Trophoblast cell (in vitro differentiated cells and primary cell): ENCODE results near the gene CTXND1.
A peak's percentile ranks its signal among the peaks of the same experiment; 100 is the strongest.

Source experiments
- DNase-seq, 2 donors: peaks; one replicate each; pipeline ENCODE4 v3.0.0-alpha.2; 2016
- H2AFZ ChIP-seq: 2 replicates; pipeline ENCODE4 v1.6.1; 2013; ENCODE audit warnings: low read length, moderate library complexity, mild to moderate bottlenecking; ENCODE audit not compliant: insufficient read depth, poor library complexity
- H2AK5ac ChIP-seq: 2 replicates; pipeline ENCODE4 v1.6.1; 2013; ENCODE audit warnings: mild to moderate bottlenecking, low read length
- H2BK120ac ChIP-seq: 2 replicates; pipeline ENCODE4 v1.6.1; 2013; ENCODE audit warnings: low read length, mild to moderate bottlenecking, moderate library complexity; ENCODE audit not compliant: insufficient read depth, poor library complexity
- H2BK12ac ChIP-seq: 2 replicates; pipeline ENCODE4 v1.6.1; 2013; ENCODE audit warnings: mild to moderate bottlenecking, low read length, moderate library complexity
- H2BK5ac ChIP-seq: 2 replicates; pipeline ENCODE4 v1.6.1; 2013; ENCODE audit warnings: low read length, low read depth, moderate library complexity, mild to moderate bottlenecking; ENCODE audit not compliant: poor library complexity
- H3K14ac ChIP-seq: 2 replicates; pipeline ENCODE4 v1.6.1; 2013; ENCODE audit warnings: mild to moderate bottlenecking, low read length
- H3K18ac ChIP-seq: 2 replicates; pipeline ENCODE4 v1.6.1; 2013; ENCODE audit warnings: mild to moderate bottlenecking, low read length
- H3K23ac ChIP-seq: 2 replicates; pipeline ENCODE4 v1.6.1; 2013; ENCODE audit warnings: low read length
- H3K27ac ChIP-seq: 2 replicates; pipeline ENCODE4 v1.5.1; 2013; ENCODE audit warnings: low read depth, mild to moderate bottlenecking, inconsistent platforms, low read length, moderate library complexity
- H3K27me3 ChIP-seq: 2 replicates; pipeline ENCODE4 v1.6.1; 2013; ENCODE audit warnings: inconsistent platforms, mild to moderate bottlenecking, low read length, moderate library complexity; ENCODE audit not compliant: insufficient read depth
- H3K36me3 ChIP-seq, 2 experiments: 1 replicate in 1 of 2; 2 replicates in 1 of 2; pipeline ENCODE4 v1.6.1; 2013; ENCODE audit warnings: low read length in 2 of 2, mild to moderate bottlenecking in 2 of 2, moderate library complexity in 1 of 2; ENCODE audit not compliant: insufficient read depth in 2 of 2, control insufficient read depth in 1 of 2
- H3K4ac ChIP-seq: 2 replicates; pipeline ENCODE4 v1.6.1; 2013; ENCODE audit warnings: low read depth, mild to moderate bottlenecking, low read length, moderate library complexity
- H3K4me1 ChIP-seq, 2 experiments: 1 replicate in 1 of 2; 2 replicates in 1 of 2; pipeline ENCODE4 v1.6.1; 2013; ENCODE audit warnings: low read length in 2 of 2, mild to moderate bottlenecking in 2 of 2, moderate library complexity in 1 of 2; ENCODE audit not compliant: insufficient read depth in 2 of 2, control insufficient read depth in 1 of 2
- H3K4me2 ChIP-seq: 2 replicates; pipeline ENCODE4 v1.6.1; 2013; ENCODE audit warnings: inconsistent platforms, mild to moderate bottlenecking, low read length, moderate library complexity
- H3K4me3 ChIP-seq: 2 replicates; pipeline ENCODE4 v1.5.1; 2013; ENCODE audit warnings: mild to moderate bottlenecking, low read depth, low read length, inconsistent platforms
- H3K79me1 ChIP-seq: one replicate; pipeline ENCODE4 v1.6.1; 2013; ENCODE audit warnings: low read length
- H3K79me2 ChIP-seq: 2 replicates; pipeline ENCODE4 v1.6.1; 2013; ENCODE audit warnings: low read length, mild to moderate bottlenecking; ENCODE audit not compliant: control insufficient read depth, insufficient read depth, poor library complexity
- H3K9ac ChIP-seq: 2 replicates; pipeline ENCODE4 v1.6.1; 2013; ENCODE audit warnings: mild to moderate bottlenecking, low read length
- H3K9me3 ChIP-seq: 2 replicates; pipeline ENCODE4 v1.6.1; 2013; ENCODE audit warnings: low read depth, mild to moderate bottlenecking, control low read depth, inconsistent platforms, low read length; ENCODE audit not compliant: insufficient read depth
- H4K12ac ChIP-seq: 2 replicates; pipeline ENCODE4 v1.6.1; 2013; ENCODE audit warnings: low read depth, mild to moderate bottlenecking, low read length, moderate library complexity
- H4K8ac ChIP-seq: 2 replicates; pipeline ENCODE4 v1.6.1; 2013; ENCODE audit warnings: low read depth, mild to moderate bottlenecking, low read length, moderate library complexity
- H4K91ac ChIP-seq: one replicate; pipeline ENCODE4 v1.6.1; 2013; ENCODE audit warnings: low read depth, mild to moderate bottlenecking, low read length, moderate library complexity
- WGBS: extraction: QIAGEN DNeasy Blood & Tissue Kit; methylation state at CpG from one replicate; pipeline ENCODE4 v1.1.7; 2013; ENCODE audit warnings: missing lambda C conversion rate; ENCODE audit not compliant: insufficient read length, insufficient coverage; ENCODE audit errors: extremely low coverage; 5-methylcytosine and 5-hydroxymethylcytosine counted together

Gene CTXND1

DNA sequence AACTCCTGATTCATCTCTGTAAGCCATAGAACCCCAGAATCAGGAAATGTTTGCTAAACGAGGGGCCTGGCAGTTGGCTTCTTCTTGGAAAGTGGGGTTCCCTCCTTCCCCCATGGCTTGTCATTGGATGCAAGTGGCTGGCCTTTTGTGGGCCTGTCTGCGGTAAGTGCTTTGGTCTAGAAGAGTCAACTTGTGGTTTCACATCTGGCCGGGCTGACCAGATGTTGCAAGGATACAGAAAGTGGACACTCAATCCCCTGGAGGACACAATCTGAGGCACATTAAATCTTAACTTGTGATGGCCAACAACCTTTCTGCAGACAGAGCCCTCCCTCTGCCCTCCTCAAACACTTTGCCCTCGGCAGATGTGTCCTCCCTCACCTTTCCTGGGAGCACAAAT, 98.1 kb downstream of the CTXND1 start:
- Histone ChIP-seq H3K9me3 (no peaks in the 10 kb centered on the region), H3K23ac (peak overlapping the region; percentile 50), H3K18ac (no peak overlapping the region), H4K12ac (no peak overlapping the region), H2AK5ac (no peak overlapping the region), H3K14ac (no peak overlapping the region), H3K4me1 (peaks cover 2 to 17% of the 10 kb centered on the region in 2 experiments), H2BK12ac (no peak overlapping the region), H3K36me3 (no peaks in the 10 kb centered on the region), H2AFZ (no peak overlapping the region), H4K91ac (no peak overlapping the region), H3K79me2 (no peaks in the 10 kb centered on the region), H3K27me3 (no peaks in the 10 kb centered on the region), H3K4me3 (no peak overlapping the region), H3K9ac (no peak overlapping the region), H4K8ac (no peak overlapping the region), H2BK120ac (no peak overlapping the region), H2BK5ac (no peak overlapping the region), H3K4ac (no peak overlapping the region), H3K27ac (no peak overlapping the region), H3K79me1 (peaks cover 3% of the 10 kb centered on the region), H3K4me2 (no peak overlapping the region)
- WGBS, result no CpG with 5 or more reads among the region's 4 CpGs
- no peak for DNase-seq

GRCh38 chr15:80152896-80153876, 98.8 kb downstream of the CTXND1 start, which contains the start of gene FAH:
Gene FAH (plus strand): TSS chr15:80152999. CDS start chr15:80153055, 56 bp downstream.
- Histone ChIP-seq H3K18ac (peak within 1 kb of the TSS; percentile 32), H3K9me3 (no peaks in the 10 kb centered on the region), H4K91ac (peak within 1 kb of the TSS; percentile 26), H3K79me2 (no peaks in the 10 kb centered on the region), H2BK120ac (peak within 1 kb of the TSS; percentile 52), H3K23ac (no peak within 1 kb of the TSS), H3K27me3 (no peaks in the 10 kb centered on the region), H3K14ac (peak within 1 kb of the TSS; percentile 80), H3K4me1 (peaks cover 2 to 17% of the 10 kb centered on the region in 2 experiments), H3K4ac (no peak within 1 kb of the TSS), H3K79me1 (peaks cover 3% of the 10 kb centered on the region), H4K12ac (peak within 1 kb of the TSS; percentile 56), H3K4me3 (peak within 1 kb of the TSS; percentile 77), H3K9ac (peak within 1 kb of the TSS; percentile 8), H2AK5ac (no peak within 1 kb of the TSS), H4K8ac (peak within 1 kb of the TSS; percentile 54), H3K27ac (peak within 1 kb of the TSS; percentile 23), H3K4me2 (peak within 1 kb of the TSS; percentile 73), H3K36me3 (no peaks in the 10 kb centered on the region), H2BK12ac (no peak within 1 kb of the TSS), H2AFZ (peak within 1 kb of the TSS; percentile 77), H2BK5ac (peak within 1 kb of the TSS; percentile 42)
- WGBS, result no CpG with 5 or more reads among the region's 45 CpGs
- peak; percentile 69 to 80 for DNase-seq

DNA sequence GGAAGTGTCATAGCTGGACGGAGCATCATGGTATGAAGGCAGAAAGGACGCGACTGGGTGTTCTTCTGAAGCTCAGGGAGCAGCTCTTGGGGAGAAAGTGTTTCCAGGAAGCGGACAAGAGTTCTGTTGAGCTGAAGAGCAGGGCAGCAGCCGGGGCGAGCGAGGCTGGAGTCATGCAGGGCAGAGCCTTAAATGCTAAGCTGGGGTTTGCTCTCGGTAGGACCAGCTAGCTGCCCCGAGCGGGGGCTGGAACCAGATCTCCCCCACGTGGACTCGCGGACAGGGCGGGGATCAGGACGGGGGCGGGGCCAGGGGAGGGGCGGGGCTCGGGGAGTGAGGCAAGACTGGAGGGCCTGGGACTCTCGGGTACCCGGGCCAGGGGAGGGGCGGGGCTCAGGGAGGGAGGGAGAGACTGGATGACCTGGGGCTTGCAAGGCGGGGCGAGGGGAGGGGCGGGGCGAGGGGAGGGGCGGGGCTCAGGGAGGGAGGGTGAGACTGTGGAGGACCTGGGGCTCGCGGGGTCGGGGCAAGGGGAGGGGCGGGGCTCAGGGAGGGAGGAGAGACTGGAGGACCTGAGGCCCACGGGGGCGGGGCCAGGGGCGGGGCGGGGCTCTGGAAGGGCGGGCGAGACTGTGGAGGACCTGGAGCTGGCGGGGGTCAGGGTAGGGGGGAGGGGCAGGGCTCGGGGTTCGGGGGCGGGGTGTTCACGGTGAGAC, 99.7 kb downstream of the CTXND1 start:
- no peak overlapping the region for H4K91ac ChIP-seq
- no peak overlapping the region for H2AK5ac ChIP-seq
- no peak overlapping the region for H2BK12ac ChIP-seq
- H3K79me2 ChIP-seq, result no peaks in the 10 kb centered on the region
- no peak overlapping the region for H3K4ac ChIP-seq
- H2BK5ac ChIP-seq, result no peak overlapping the region
- H2AFZ ChIP-seq, result no peak overlapping the region
- peaks cover 3% of the 10 kb centered on the region for H3K79me1 ChIP-seq
- H3K27ac ChIP-seq, result no peak overlapping the region
- H3K18ac ChIP-seq, result no peak overlapping the region
- peak; percentile 69 to 73 for DNase-seq
- no peak overlapping the region for H3K14ac ChIP-seq
- H3K9ac ChIP-seq, result no peak overlapping the region
- H3K27me3 ChIP-seq, result no peaks in the 10 kb centered on the region
- H4K12ac ChIP-seq, result no peak overlapping the region
- H3K36me3 ChIP-seq, result no peaks in the 10 kb centered on the region
- no peak overlapping the region for H2BK120ac ChIP-seq
- H3K4me1 ChIP-seq, result peaks cover 2 to 17% of the 10 kb centered on the region in 2 experiments
- H3K23ac ChIP-seq, result no peak overlapping the region
- no CpG with 5 or more reads among the region's 41 CpGs for WGBS
- peak overlapping the region; percentile 73 for H3K4me2 ChIP-seq
- no peak overlapping the region for H4K8ac ChIP-seq
- no peaks in the 10 kb centered on the region for H3K9me3 ChIP-seq
- H3K4me3 ChIP-seq, result peak overlapping the region; percentile 77

GRCh38 chr15:80151576-80151975, 100.4 kb downstream of the CTXND1 start:
- Histone ChIP-seq H2BK5ac (no peak overlapping the region), H3K27ac (no peak overlapping the region), H3K4me1 (peaks cover 2 to 14% of the 10 kb centered on the region in 2 experiments), H3K9ac (no peak overlapping the region), H4K91ac (no peak overlapping the region), H2BK120ac (no peak overlapping the region), H3K23ac (no peak overlapping the region), H4K12ac (no peak overlapping the region), H3K4me2 (no peak overlapping the region), H3K14ac (no peak overlapping the region), H3K79me1 (peaks cover 3% of the 10 kb centered on the region), H3K79me2 (no peaks in the 10 kb centered on the region), H2BK12ac (no peak overlapping the region), H2AK5ac (no peak overlapping the region), H3K36me3 (no peaks in the 10 kb centered on the region), H4K8ac (no peak overlapping the region), H3K27me3 (no peaks in the 10 kb centered on the region), H3K4ac (no peak overlapping the region), H3K4me3 (no peak overlapping the region), H2AFZ (no peak overlapping the region), H3K9me3 (no peaks in the 10 kb centered on the region), H3K18ac (no peak overlapping the region)
- DNase-seq, result no peak
- no CpG with 5 or more reads among the region's 3 CpGs for WGBS
